ENCODE data around the gene ZNF74.

ZNF74 gene

GRCh38 chr22:20422271-20423007 is 28.5 kb downstream of the ZNF74 start:
- DNase-seq: no peak

DNA sequence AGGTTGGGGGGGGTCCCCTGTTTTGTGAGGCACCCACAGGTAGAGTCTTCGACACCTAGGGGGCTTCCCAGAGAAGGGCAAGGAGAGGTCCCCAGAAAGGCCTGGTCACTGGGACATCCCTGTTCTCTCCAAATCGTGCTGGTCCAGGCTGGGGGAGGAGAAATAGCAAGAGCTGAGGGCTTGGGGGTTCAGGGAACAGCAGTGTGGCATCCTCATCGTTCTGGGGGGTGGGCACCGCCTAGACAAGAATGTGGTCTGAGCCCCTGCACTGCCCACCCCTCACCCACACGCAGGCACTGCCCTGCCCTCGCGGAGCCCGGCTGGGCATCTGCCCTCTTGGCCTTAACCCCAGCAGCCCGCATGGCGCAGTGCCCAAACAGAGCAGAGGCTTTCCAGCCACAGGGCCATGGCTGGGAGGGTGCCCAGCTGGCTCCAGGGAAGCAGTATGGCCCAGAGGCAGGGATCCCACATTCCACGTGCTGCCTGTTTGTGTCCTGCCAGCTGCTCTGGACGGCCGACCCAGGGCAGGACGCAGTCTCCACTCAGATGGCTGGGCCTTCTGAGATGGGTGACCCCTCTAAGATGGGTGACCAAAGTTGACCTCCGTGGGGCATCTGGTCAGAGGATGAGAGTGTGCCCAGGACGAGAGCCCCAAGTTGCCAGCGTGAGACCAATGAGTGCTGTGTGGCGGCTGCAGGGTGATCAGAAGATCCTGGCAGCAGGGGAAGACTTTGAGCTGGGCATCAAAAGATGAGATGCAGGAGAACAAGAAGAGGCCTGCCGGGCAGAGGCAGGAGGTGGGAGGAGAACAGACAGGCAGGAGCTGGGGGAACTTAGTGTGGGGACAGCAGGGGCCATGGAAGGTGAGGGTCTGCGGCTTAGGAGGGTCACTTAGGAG is 29.3 kb downstream of the ZNF74 start:
- no peak for DNase-seq

DNA sequence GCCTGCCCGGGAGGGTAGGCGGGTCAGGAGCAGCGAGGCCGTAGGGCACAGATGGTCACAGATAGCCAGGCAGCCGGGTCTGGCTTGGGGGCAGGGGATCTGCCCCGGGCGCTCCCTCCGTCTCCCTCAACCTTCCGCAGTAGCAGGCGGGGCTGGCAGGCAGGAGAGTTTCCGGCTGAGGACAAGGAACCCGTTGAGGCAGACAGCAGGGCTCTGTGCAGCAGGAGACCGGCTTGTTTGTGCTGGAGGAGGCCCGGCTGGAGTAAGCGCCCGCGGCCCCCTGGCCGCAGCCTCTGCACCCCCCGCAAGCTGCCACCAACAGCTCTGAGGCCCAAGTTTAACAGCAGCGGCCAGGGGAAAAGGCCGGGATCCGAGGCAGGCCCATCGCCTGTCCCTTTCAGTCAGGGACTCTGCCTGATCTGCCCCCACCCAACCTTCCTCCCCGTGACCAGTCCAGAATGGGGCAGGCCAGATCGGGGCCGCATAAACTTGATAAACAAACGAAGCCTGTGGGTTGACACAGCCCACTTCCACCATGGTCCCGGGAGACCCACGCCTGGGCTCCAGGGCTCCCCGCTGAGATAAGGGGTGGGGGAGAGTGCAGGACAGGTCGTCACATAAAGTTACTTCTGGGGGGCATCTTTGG is 30.1 kb downstream of the ZNF74 start:
- DNase-seq: no peak

- DNase-seq: no peak
Observed at GRCh38 chr22:20424568-20424931, 30.6 kb downstream of the ZNF74 start.

- no peak for DNase-seq
Observed at GRCh38 chr22:20424932-20425565, 31.1 kb downstream of the ZNF74 start.

DNA sequence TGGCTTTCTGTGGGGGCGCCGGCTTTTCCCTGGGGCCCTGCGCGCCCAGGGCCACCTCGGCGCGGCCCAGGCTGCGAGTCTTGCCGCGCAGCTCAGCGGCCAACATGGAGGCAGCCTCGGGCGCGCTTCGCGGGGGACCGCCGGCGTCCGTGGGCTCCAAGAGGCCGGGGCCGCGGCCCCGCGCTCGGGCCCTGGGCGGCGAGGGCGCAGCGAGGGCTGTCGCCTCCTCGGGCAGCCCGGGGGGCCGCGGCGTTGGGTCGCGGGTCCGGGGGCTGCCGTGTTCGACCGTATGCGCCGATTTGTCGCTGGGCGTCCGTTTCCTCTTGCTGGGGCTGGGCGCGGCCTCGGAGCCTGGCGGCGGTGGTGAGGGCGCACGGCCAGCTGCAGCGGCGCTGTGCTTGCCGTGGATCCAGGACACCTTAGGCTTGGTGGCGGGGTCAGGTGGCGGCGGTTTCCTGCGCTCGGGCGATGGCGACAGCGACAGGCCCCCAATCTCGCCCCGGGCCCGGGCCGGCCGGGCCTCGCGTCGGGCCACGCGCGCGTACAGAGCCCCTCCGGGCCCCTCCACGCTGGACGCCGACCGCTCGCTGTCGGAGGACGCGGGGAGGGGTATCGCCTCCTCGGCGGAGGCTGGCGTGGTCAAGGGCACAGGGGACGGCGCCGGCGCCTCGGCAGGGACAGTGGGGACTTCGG is 31.8 kb downstream of the ZNF74 start:
- DNase-seq: no peak

DNA sequence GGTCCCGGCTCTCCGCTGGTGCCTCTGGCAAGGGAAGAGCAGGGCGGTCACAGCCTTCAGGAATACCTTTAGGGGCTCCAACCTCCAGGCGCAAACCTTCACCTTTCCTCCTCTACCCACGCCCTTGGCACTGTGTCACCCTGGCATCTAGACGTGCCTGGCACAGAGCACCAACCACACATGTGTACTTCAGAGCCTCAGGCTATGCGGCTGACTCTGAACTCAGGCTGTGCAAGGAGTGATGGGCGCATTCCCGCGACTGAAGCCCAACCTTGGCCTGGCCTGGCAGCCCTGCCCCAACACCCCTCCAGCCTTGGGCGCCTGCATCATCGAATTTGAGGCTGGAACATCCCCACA is 32.3 kb downstream of the ZNF74 start:
- no peak for DNase-seq

GRCh38 chr22:20427104-20427944 is 33.4 kb downstream of the ZNF74 start:
- DNase-seq: no peak

GRCh38 chr22:20427945-20428417 is 34.0 kb downstream of the ZNF74 start:
- DNase-seq: no peak

- no peak for DNase-seq
Observed at GRCh38 chr22:20428496-20429253, 34.7 kb downstream of the ZNF74 start.

DNA sequence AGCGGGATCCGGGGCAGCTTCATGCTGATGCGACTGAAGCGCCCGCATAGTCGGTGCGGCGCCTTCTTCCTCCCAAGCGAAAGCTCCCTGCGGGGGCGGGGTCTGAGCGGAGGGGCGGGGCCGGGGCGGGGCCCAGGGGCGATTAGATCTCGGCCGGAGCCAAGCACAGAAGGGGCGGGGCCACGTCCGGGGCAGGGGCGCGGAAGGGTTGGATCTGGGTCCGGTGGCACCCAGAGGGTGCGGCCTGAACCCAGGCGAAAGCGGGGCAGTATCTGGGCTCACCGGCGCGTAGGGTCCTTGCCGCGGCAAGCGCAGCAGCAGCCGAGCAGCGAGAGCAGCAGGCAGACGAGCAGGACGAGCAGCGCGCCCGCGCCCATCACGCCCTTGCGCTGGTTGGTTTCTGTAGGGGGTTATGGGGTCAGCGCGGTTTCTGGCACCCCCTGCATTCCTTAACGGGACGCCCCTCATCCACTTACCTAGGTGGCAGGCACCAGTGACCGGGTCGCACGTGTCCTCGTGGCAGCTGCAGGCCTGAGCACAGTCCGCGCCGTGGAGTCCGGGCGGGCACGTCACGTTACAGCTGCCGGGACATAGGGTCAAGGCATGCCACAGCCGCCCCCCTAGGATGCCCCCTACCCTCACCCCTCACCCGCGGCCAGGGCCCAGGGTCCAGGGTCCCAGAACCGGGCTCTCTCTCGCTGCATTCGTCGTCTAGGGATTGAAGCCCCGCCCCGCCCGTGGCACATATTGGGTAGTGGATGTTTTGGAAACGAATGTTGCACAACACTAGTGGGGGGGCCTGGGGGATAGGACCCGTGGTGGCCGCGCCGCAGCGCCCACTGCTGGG is 35.5 kb downstream of the ZNF74 start:
- DNase-seq: peak; percentile 53 to 81 (median 78)

DNA sequence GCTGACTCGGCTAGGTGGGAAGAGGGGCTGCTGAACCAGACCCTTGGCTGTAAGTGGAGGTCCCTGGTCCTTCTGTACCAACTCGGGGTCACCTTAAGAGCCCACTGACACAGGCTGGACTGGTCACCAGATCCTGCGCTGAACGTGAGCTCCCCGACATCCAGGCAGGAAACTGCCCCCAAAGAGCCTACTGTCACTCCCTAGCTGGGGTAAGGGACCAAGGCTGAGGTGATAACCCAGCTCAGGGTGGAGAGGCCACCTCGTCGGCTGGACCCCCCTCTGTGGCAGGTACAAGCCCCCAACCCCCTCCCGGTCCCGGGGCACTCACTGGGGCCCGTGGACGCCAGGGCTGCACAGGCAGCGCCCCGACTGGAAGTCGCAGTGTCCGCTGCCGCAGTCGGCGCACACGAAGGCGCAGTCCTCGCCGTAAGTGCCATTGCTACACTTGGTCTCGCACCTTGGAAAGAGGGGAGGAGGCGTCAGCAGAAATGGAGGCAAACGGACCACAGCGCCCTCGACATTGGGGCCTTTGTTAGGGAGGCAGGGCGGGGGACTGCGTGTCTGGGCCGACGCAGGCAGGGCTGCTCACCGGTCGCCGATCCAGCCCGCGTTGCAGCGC is 36.3 kb downstream of the ZNF74 start:
- DNase-seq: peak in 1 of 5 experiments; percentile 48

DNA sequence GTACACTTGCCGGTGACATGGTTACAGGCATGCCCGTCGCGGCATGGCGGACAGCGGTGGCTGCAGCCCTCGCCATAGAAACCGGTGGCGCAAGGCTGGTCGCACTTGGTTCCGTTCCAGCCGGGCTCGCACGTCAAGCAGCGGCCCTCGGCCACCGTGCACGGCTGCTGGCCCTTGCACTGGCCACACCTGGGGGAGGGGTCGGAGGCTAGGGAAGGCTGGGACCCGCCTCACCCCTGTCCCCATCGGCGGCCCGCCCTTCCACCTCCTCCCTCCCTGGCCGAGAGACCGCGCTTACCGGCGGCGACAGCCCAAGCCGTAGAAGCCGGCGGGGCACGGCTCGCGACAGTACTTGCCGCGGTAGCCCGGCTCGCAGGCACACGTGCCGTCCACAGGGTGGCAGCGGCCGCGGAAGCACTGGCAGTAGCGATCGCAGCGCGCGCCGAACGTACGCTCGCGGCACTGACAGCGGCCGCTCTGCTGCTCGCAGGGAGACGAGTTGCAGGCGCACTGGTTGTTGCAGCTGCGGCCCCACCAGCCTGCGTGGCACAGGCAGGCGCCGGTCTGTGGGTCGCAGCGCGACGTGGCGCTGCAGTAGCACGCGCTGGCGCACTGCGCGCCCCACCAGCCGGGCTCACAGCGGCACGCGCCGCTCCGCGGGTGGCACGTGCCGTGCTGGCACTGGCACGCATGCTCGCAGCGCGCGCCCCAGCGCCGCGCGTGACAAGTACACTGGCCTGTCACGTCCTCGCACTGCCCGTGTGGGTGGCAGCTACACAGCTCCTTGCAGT is 37.0 kb downstream of the ZNF74 start:
- DNase-seq: peak in 4 of 5 experiments; percentile 24 to 86 (median 48)

- DNase-seq: no peak
Observed at GRCh38 chr22:20431511-20432192, 37.7 kb downstream of the ZNF74 start.

- DNase-seq: no peak
Observed at GRCh38 chr22:20432244-20432686, 38.3 kb downstream of the ZNF74 start.

- DNase-seq: no peak
Observed at GRCh38 chr22:20433191-20433590, 39.2 kb downstream of the ZNF74 start.

DNA sequence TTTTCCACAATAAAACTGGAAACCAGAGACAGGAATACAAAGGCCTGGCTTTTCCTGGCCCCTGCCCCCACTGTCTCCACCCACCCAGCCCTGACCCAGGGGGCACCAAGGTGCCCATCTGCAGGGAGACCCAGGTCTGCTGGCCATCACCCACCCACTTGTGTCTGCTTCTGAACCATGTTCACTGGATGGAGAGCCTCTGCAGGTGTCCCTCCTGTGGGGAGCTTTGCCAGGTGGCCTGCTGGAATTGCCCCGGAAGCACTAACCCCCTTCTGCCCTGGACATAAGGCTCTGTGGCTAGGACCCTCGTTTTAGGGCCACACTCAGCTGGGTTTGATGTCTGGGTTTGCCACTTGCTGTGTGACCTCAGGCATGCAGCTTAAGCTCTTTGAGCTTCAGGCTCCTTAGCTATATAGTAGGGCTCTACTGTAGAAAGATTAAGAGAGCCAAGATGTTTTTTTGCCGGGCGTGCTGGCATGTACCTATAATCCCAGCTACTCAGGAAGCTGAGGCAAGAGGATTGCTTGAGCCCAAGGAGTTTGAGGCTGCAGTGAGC is 39.8 kb downstream of the ZNF74 start:
- no peak for DNase-seq
